H1 (cell line): Measurements from ENCODE around the gene SKAP1. TPM values are rescaled to one million over a fixed set of nuclear protein-coding genes. Genes with fewer than 3 reads are reported as not detected.

ENCODE experiments used
- BCL11A ChIP-seq, 2 experiments: IDR thresholded peaks; one replicate each; pipeline ENCODE4 v1.6.1; 2011; ENCODE audit warnings: low read depth in 2 of 2, low read length in 2 of 2, mild to moderate bottlenecking in 2 of 2
- CHD2 ChIP-seq: IDR thresholded peaks from 2 replicates; pipeline ENCODE4 v1.6.1; 2012; ENCODE audit warnings: low read length, improper control_type of control experiment
- CHD7 ChIP-seq: fragments of 300-600 bp; sonication (generic); IDR thresholded peaks from 2 replicates; pipeline ENCODE4 v1.7.1; 2012; ENCODE audit warnings: low read length, moderate library complexity, mild to moderate bottlenecking, inconsistent platforms; ENCODE audit not compliant: insufficient replicate concordance
- GTF2F1 ChIP-seq: IDR thresholded peaks from 2 replicates; pipeline ENCODE4 v1.6.1; 2012; ENCODE audit warnings: low read depth, low read length, improper control_type of control experiment, borderline replicate concordance
- POLR2A ChIP-seq, 2 experiments: IDR thresholded peaks; 1 replicate in 1 of 2; 2 replicates in 1 of 2; pipeline ENCODE4 v1.6.1; 2011; ENCODE audit warnings: low read depth in 2 of 2, low read length in 2 of 2, mild to moderate bottlenecking in 2 of 2; ENCODE audit errors: control extremely low read depth in 1 of 2
- POU5F1 ChIP-seq: IDR thresholded peaks from 2 replicates; pipeline ENCODE4 v1.6.1; 2011; ENCODE audit warnings: low read depth, mild to moderate bottlenecking, low read length, moderate library complexity
- RFX5 ChIP-seq: IDR thresholded peaks from 2 replicates; pipeline ENCODE4 v1.6.1; 2011; ENCODE audit warnings: low read depth, low read length, improper control_type of control experiment, borderline replicate concordance
- SIN3A ChIP-seq, 2 experiments: IDR thresholded peaks in 1 of 2; conservative IDR thresholded peaks in 1 of 2; 2 replicates each; pipeline ENCODE4 v1.6.1; 2011 to 2012; ENCODE audit warnings: low read length in 2 of 2, improper control_type of control experiment in 1 of 2, low read depth in 1 of 2, mild to moderate bottlenecking in 1 of 2
- SRF ChIP-seq: IDR thresholded peaks from 2 replicates; pipeline ENCODE4 v1.6.1; 2011; ENCODE audit warnings: mild to moderate bottlenecking, low read depth, low read length, moderate library complexity
- TBP ChIP-seq: IDR thresholded peaks from 2 replicates; pipeline ENCODE4 v1.6.1; 2011; ENCODE audit warnings: low read depth, low read length, improper control_type of control experiment
- polyA plus RNA-seq, 7 experiments: library from polyadenylated mRNA; depleted of rRNA in 3 of 7; stranded (reverse) in 5 of 7; unstranded in 2 of 7; fragments of >200 nt in 5 of 7; fragments of 200-250 nt in 2 of 7; gene quantifications; 1 replicate in 5 of 7; 2 replicates in 1 of 7; 4 replicates in 1 of 7; pipeline versions ENCODE4 v1.2.1 to v1.2.3, GENCODE V29; 2011 to 2013; ENCODE audit warnings: missing spikeins in 2 of 7, mixed read lengths in 2 of 7
- total RNA-seq: library from RNA; stranded (reverse); fragmentation: NEBNext Ultra II Directional; extraction: Animal tissue kit (Norgen Biotek cat#: 25700); gene quantifications from 2 replicates; pipeline ENCODE4 v1.2.1, GENCODE V29; 2021

SKAP1 gene
- total and polyA plus RNA-seq, 2 of the 8 experiments (the other 6 are each of a cell fraction or from before 2014, with no cell fraction given), result not detected

GRCh38 chr17:48107137-48108055, 322.6 kb downstream of the SKAP1 start, which contains the start of gene SNX11 (continued):
- TF ChIP-seq SIN3A (conservative IDR thresholded peaks at IDR 0.05 in 1 of 2, IDR thresholded peaks at IDR 0.05 in 1 of 2; ENCODE audit: low read depth in 1 of 2, low read length in 2 of 2) (peak in 1 of 2 experiments; percentile 65; a peak in 2 of 4 replicates), CHD2 (peak; percentile 73), GTF2F1 (peak; percentile 19; the same call in 1 of the 2 replicates), SRF (no peak), POLR2A (IDR thresholded peaks at IDR 0.05; ENCODE audit: control extremely low read depth in 1 of 2, low read depth in 2 of 2, low read length in 2 of 2) (peak in 1 of 2 experiments; percentile 41; a peak in 1 of 3 replicates), RFX5 (no peak), POU5F1 (no peak), BCL11A (IDR thresholded peaks at IDR 0.05; ENCODE audit: low read depth in 2 of 2, low read length in 2 of 2) (no peak), TBP (peak; percentile 70), CHD7 (no peak)
